Measurements from ENCODE around the gene OR8B2. TPM values are rescaled to one million over a fixed set of nuclear protein-coding genes. Genes with fewer than 3 reads are reported as not detected.
"Not testable (repeated sequence)": the region's sequence is repeated elsewhere in the genome, so short reads cannot be mapped to it uniquely, and the experiment has no call there.

OR8B2 gene
- total RNA-seq, 1 donor from 2014 or later: not detected

- Histone ChIP-seq H3K27me3 (ENCODE audit: control insufficient read depth, insufficient read depth, low read length) (peaks cover 3% of the 10 kb centered on the region), H3K4me3 (ENCODE audit: low read depth, low read length) (no peak overlapping the region), H3K36me3 (ENCODE audit: control insufficient read depth, insufficient read depth, low read length) (no peaks in the 10 kb centered on the region)
- no peak for TF ChIP-seq CTCF (IDR thresholded peaks at IDR 0.05; ENCODE audit: insufficient read depth, low read length, poor library complexity, severe bottlenecking)
- DNase-seq (ENCODE audit: low read depth): no peak
Measured at GRCh38 chr11:124409906-124410305, 25.6 kb upstream of the OR8B2 start.

GRCh38 chr11:124405581-124405980 lies 21.3 kb upstream of the OR8B2 start:
- no peak overlapping the region for H3K4me3 ChIP-seq (ENCODE audit: low read depth, low read length)
- no peaks in the 10 kb centered on the region for H3K27me3 ChIP-seq (ENCODE audit: control insufficient read depth, insufficient read depth, low read length)
- no peak for DNase-seq (ENCODE audit: low read depth)
- no peaks in the 10 kb centered on the region for H3K36me3 ChIP-seq (ENCODE audit: control insufficient read depth, insufficient read depth, low read length)
- TF ChIP-seq CTCF (IDR thresholded peaks at IDR 0.05; ENCODE audit: insufficient read depth, low read length, poor library complexity, severe bottlenecking): no peak

GRCh38 chr11:124403186-124403585 lies 18.9 kb upstream of the OR8B2 start:
- H3K36me3 ChIP-seq (ENCODE audit: control insufficient read depth, insufficient read depth, low read length); H3K27me3 ChIP-seq (ENCODE audit: control insufficient read depth, insufficient read depth, low read length); H3K4me3 ChIP-seq (ENCODE audit: low read depth, low read length); DNase-seq (ENCODE audit: low read depth): not testable (repeated sequence)

GRCh38 chr11:124402326-124402922 lies 18.1 kb upstream of the OR8B2 start:
- Histone ChIP-seq H3K27me3 (ENCODE audit: control insufficient read depth, insufficient read depth, low read length) (no peaks in the 10 kb centered on the region), H3K36me3 (ENCODE audit: control insufficient read depth, insufficient read depth, low read length) (no peaks in the 10 kb centered on the region), H3K4me3 (ENCODE audit: low read depth, low read length) (no peak overlapping the region)
- peak; percentile 78 for TF ChIP-seq CTCF (IDR thresholded peaks at IDR 0.05; ENCODE audit: insufficient read depth, low read length, poor library complexity, severe bottlenecking)
- peak; percentile 35 for DNase-seq (ENCODE audit: low read depth)

GRCh38 chr11:124398924-124399323 lies 14.6 kb upstream of the OR8B2 start, which contains the start of gene OR8B3:
Gene OR8B3 (minus strand): TSS chr11:124399024. CDS start chr11:124397351, 1,673 bp downstream.
- DNase-seq (ENCODE audit: low read depth): no peak
- H3K36me3 ChIP-seq (ENCODE audit: control insufficient read depth, insufficient read depth, low read length): no peaks in the 10 kb centered on the region
- no peaks in the 10 kb centered on the region for H3K27me3 ChIP-seq (ENCODE audit: control insufficient read depth, insufficient read depth, low read length)
- no peak within 1 kb of the TSS for H3K4me3 ChIP-seq (ENCODE audit: low read depth, low read length)
- no peak for TF ChIP-seq CTCF (IDR thresholded peaks at IDR 0.05; ENCODE audit: insufficient read depth, low read length, poor library complexity, severe bottlenecking)

GRCh38 chr11:124396847-124397246 lies 12.5 kb upstream of the OR8B2 start:
- not testable (repeated sequence) for H3K36me3 ChIP-seq (ENCODE audit: control insufficient read depth, insufficient read depth, low read length); H3K27me3 ChIP-seq (ENCODE audit: control insufficient read depth, insufficient read depth, low read length); H3K4me3 ChIP-seq (ENCODE audit: low read depth, low read length); DNase-seq (ENCODE audit: low read depth)

- H3K4me3 ChIP-seq (ENCODE audit: low read depth, low read length): no peak overlapping the region
- no peaks in the 10 kb centered on the region for H3K27me3 ChIP-seq (ENCODE audit: control insufficient read depth, insufficient read depth, low read length)
- DNase-seq (ENCODE audit: low read depth): no peak
- no peak for TF ChIP-seq CTCF (IDR thresholded peaks at IDR 0.05; ENCODE audit: insufficient read depth, low read length, poor library complexity, severe bottlenecking)
- H3K36me3 ChIP-seq (ENCODE audit: control insufficient read depth, insufficient read depth, low read length): no peaks in the 10 kb centered on the region
Measured at GRCh38 chr11:124394408-124394807, 10.1 kb upstream of the OR8B2 start.

- H3K4me3 ChIP-seq (ENCODE audit: low read depth, low read length); H3K27me3 ChIP-seq (ENCODE audit: control insufficient read depth, insufficient read depth, low read length); H3K36me3 ChIP-seq (ENCODE audit: control insufficient read depth, insufficient read depth, low read length); DNase-seq (ENCODE audit: low read depth): not testable (repeated sequence)
Measured at GRCh38 chr11:124382857-124383256, 1.4 kb downstream of the OR8B2 start.

Data from kidney epithelial cell (primary cell).